ENCODE data around the gene PPM1K. TPM values are rescaled to one million over a fixed set of nuclear protein-coding genes. Genes with fewer than 3 reads are reported as not detected.

The PPM1K gene
- polyA plus RNA-seq, 4 donors, result 1.6 to 9.2 (median 3.8) TPM

DNA sequence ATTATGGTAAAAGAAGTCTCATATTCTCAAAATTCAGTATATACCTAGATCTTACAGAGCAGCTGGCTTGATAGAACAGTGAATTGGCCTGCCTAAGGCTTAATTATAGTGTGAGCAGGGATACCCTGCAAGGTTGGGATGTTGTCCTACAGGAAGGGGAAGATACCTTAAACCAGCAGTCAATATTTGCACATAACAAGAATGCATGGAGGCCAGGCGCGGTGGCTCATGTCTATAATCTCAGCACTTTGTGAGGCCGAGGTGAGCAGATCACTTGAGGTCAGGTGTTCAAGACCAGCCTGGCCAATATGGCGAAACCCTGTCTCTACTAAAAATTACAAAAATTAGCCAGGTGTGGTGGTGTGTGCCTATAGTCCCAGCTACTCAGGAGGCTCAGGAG, 67.2 kb downstream of the PPM1K start:
- 89 to 95% (median 89%) methylated on average over 4 of the region's 4 CpGs for WGBS, 3 donors
- Histone ChIP-seq H3K4me1 (ENCODE audit: control insufficient read depth in 3 of 3, insufficient read depth in 2 of 3, low read depth in 1 of 3, low read length in 2 of 3) (peaks cover 0 to 2% (median 0%) of the 10 kb centered on the region in 3 donors), H3K36me3 (ENCODE audit: control insufficient read depth in 3 of 3, insufficient read depth in 2 of 3, low read depth in 1 of 3, low read length in 3 of 3) (no peaks in the 10 kb centered on the region), H3K27ac (ENCODE audit: low read depth in 1 of 3, low read length in 2 of 3) (no peak overlapping the region), H3K9me3 (ENCODE audit: control insufficient read depth in 2 of 2, insufficient read depth in 1 of 2, low read depth in 1 of 2, low read length in 1 of 2) (no peaks in the 10 kb centered on the region), H3K4me3 (ENCODE audit: low read depth in 1 of 3, low read length in 3 of 3) (no peak overlapping the region), H3K27me3 (ENCODE audit: control insufficient read depth in 3 of 3, insufficient read depth in 3 of 3, low read length in 3 of 3) (no peaks in the 10 kb centered on the region)
- no peak for DNase-seq
- FAIRE-seq, result no peak

DNA sequence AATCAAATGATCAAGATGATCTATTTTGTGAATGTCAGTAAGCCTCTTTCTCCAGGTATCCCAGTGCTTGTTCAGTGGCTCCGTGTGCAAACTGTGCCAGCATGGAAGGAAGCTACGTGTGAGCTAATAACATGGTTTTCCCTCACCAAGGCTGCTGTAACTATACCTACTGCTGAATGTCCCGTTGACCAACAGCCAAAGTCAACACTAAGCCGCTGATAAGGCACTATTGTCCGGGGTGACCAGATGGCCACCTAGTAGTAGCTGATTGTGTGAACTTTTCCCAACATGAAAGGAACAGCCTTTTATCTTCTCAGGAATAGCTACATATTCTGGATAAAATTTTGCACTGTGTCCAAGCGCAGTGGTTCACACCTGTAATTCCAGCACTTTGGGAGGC, 68.0 kb downstream of the PPM1K start:
- WGBS, 3 donors, result 46 to 73% (median 53%) methylated on average over 6 of the region's 6 CpGs
- no peak overlapping the region for H3K4me3 ChIP-seq (ENCODE audit: low read depth in 1 of 3, low read length in 3 of 3)
- no peaks in the 10 kb centered on the region for H3K27me3 ChIP-seq (ENCODE audit: control insufficient read depth in 3 of 3, insufficient read depth in 3 of 3, low read length in 3 of 3)
- H3K9me3 ChIP-seq (ENCODE audit: control insufficient read depth in 2 of 2, insufficient read depth in 1 of 2, low read depth in 1 of 2, low read length in 1 of 2), result no peaks in the 10 kb centered on the region
- DNase-seq (peak in 1 of 2 donors; percentile 14), FAIRE-seq (no peak)
- H3K4me1 ChIP-seq (ENCODE audit: control insufficient read depth in 3 of 3, insufficient read depth in 2 of 3, low read depth in 1 of 3, low read length in 2 of 3), result peaks cover 0 to 2% (median 0%) of the 10 kb centered on the region in 3 donors
- H3K27ac ChIP-seq (ENCODE audit: low read depth in 1 of 3, low read length in 2 of 3), result no peak overlapping the region
- H3K36me3 ChIP-seq (ENCODE audit: control insufficient read depth in 3 of 3, insufficient read depth in 2 of 3, low read depth in 1 of 3, low read length in 3 of 3), result no peaks in the 10 kb centered on the region

DNA sequence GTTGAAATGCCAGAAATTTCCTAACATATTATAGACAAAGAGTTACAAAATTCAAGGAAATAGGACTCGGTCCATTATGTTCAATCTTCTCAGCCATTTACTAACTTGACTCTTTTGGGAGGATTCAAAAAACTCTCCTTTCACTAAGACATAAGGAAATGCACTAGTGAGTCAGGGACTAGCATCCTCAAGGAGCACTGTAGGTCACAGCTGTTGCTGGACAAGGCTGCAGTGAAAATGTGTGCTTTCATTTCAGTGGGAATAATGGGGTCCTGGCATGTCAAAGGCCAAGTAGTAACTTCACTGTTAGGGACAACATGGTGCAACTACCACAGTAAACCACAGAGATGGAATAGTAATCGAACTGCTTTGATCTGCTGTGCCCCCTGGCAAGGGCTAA, 69.0 kb downstream of the PPM1K start:
- H3K27ac ChIP-seq (ENCODE audit: low read depth in 1 of 3, low read length in 2 of 3), result no peak overlapping the region
- no peaks in the 10 kb centered on the region for H3K9me3 ChIP-seq (ENCODE audit: control insufficient read depth in 2 of 2, insufficient read depth in 1 of 2, low read depth in 1 of 2, low read length in 1 of 2)
- no peaks in the 10 kb centered on the region for H3K36me3 ChIP-seq (ENCODE audit: control insufficient read depth in 3 of 3, insufficient read depth in 2 of 3, low read depth in 1 of 3, low read length in 3 of 3)
- no peak overlapping the region for H3K4me3 ChIP-seq (ENCODE audit: low read depth in 1 of 3, low read length in 3 of 3)
- WGBS, 3 donors, result 71 to 83% (median 80%) methylated on average over 2 of the region's 2 CpGs
- peaks cover 0 to 2% (median 0%) of the 10 kb centered on the region in 3 donors for H3K4me1 ChIP-seq (ENCODE audit: control insufficient read depth in 3 of 3, insufficient read depth in 2 of 3, low read depth in 1 of 3, low read length in 2 of 3)
- H3K27me3 ChIP-seq (ENCODE audit: control insufficient read depth in 3 of 3, insufficient read depth in 3 of 3, low read length in 3 of 3), result no peaks in the 10 kb centered on the region
- FAIRE-seq (no peak), DNase-seq (no peak)

DNA sequence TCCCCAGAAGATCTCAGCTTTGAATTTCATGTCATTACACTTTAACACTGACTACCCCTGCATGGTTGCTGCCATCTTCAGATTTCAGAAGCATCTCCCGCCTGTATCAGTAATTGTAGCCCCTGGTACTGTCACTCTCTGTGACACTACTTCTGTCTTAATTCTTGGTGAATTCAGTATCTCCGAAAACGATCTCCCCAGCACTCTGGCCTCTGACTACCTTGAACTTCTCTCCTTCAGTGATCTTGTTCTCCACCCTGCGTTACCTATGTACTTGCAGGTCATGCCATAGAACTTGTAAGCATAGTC, 72.2 kb downstream of the PPM1K start:
- Histone ChIP-seq H3K4me3 (ENCODE audit: low read depth in 1 of 3, low read length in 3 of 3) (no peak overlapping the region), H3K9me3 (ENCODE audit: control insufficient read depth in 2 of 2, insufficient read depth in 1 of 2, low read depth in 1 of 2, low read length in 1 of 2) (no peaks in the 10 kb centered on the region), H3K36me3 (ENCODE audit: control insufficient read depth in 3 of 3, insufficient read depth in 2 of 3, low read depth in 1 of 3, low read length in 3 of 3) (no peaks in the 10 kb centered on the region), H3K4me1 (ENCODE audit: control insufficient read depth in 3 of 3, insufficient read depth in 2 of 3, low read depth in 1 of 3, low read length in 2 of 3) (no peaks in the 10 kb centered on the region), H3K27ac (ENCODE audit: low read depth in 1 of 3, low read length in 2 of 3) (no peak overlapping the region), H3K27me3 (ENCODE audit: control insufficient read depth in 3 of 3, insufficient read depth in 3 of 3, low read length in 3 of 3) (no peaks in the 10 kb centered on the region)
- whole genome bisulfite sequencing, 3 donors, result 39 to 56% (median 47%) methylated on average over 4 of the region's 4 CpGs
- FAIRE-seq (no peak), DNase-seq (no peak)

DNA sequence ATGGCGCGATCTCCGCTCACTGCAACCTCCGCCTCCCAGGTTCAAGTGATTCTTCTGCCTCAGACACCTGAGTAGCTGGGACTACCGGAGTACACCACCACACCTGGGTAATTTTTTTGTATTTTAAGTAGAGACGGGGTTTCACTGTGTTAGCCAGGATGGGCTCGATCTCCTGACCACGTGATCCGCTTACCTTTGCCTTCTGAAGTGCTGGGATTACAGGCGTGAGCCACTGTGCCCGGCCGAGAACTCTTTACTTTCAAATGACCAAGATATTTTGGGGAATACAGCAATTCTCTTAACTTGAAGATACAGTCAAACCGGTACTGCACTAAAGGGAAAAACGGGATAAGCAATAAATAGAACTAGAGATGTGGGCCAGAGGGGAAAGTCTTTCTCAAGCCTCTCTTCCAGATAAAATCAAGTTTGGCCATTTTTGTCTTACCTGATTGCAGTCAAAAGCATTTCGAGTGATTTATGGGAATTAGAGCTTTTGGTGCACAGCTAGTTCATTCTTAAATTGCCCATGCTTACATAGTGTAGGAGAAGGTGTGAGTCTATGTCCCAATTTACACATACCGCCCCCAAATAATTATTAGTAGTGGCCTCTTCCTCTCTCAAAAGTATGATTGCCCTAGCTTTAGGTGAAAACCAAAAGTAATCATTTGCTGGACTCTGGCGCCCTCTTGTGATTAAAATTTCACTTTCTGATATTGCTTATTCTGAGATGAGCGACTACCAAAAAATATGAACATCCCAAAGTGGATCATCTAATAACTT, 72.7 kb downstream of the PPM1K start:
- no peaks in the 10 kb centered on the region for H3K4me1 ChIP-seq (ENCODE audit: control insufficient read depth in 3 of 3, insufficient read depth in 2 of 3, low read depth in 1 of 3, low read length in 2 of 3)
- H3K27me3 ChIP-seq (ENCODE audit: control insufficient read depth in 3 of 3, insufficient read depth in 3 of 3, low read length in 3 of 3), result no peaks in the 10 kb centered on the region
- H3K27ac ChIP-seq (ENCODE audit: low read depth in 1 of 3, low read length in 2 of 3), result no peak overlapping the region
- no peaks in the 10 kb centered on the region for H3K9me3 ChIP-seq (ENCODE audit: control insufficient read depth in 2 of 2, insufficient read depth in 1 of 2, low read depth in 1 of 2, low read length in 1 of 2)
- WGBS, 3 donors, result 57 to 64% (median 60%) methylated on average over 18 of the region's 18 CpGs
- no peak overlapping the region for H3K4me3 ChIP-seq (ENCODE audit: low read depth in 1 of 3, low read length in 3 of 3)
- FAIRE-seq (no peak), DNase-seq (peak; percentile 70 to 71)
- H3K36me3 ChIP-seq (ENCODE audit: control insufficient read depth in 3 of 3, insufficient read depth in 2 of 3, low read depth in 1 of 3, low read length in 3 of 3), result no peaks in the 10 kb centered on the region

DNA sequence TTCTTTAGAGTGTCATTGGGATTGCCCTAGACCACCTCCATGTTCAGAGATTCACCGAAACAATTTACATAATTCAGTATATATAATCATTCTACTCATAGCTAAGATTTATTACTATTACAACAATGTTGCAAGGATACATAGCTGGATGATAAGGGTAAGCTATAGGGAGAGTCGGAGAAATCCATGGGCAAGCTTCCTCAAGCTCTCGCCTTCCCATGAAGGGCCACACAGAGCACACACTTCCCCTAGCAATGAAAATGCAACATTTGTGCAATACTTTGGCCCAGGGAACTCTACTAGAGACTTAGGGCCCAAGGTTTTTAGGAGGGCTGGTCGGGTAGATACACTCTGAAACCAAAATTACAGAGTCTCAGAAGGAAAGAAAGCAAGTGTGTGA, 76.2 kb downstream of the PPM1K start:
- no peak overlapping the region for H3K27ac ChIP-seq (ENCODE audit: low read depth in 1 of 3, low read length in 2 of 3)
- no peaks in the 10 kb centered on the region for H3K4me1 ChIP-seq (ENCODE audit: control insufficient read depth in 3 of 3, insufficient read depth in 2 of 3, low read depth in 1 of 3, low read length in 2 of 3)
- FAIRE-seq (no peak), DNase-seq (no peak)
- no peaks in the 10 kb centered on the region for H3K36me3 ChIP-seq (ENCODE audit: control insufficient read depth in 3 of 3, insufficient read depth in 2 of 3, low read depth in 1 of 3, low read length in 3 of 3)
- 60 to 74% (median 73%) methylated on average over 4 of the region's 4 CpGs for WGBS, 3 donors
- H3K9me3 ChIP-seq (ENCODE audit: control insufficient read depth in 2 of 2, insufficient read depth in 1 of 2, low read depth in 1 of 2, low read length in 1 of 2), result no peaks in the 10 kb centered on the region
- no peak overlapping the region for H3K4me3 ChIP-seq (ENCODE audit: low read depth in 1 of 3, low read length in 3 of 3)
- no peaks in the 10 kb centered on the region for H3K27me3 ChIP-seq (ENCODE audit: control insufficient read depth in 3 of 3, insufficient read depth in 3 of 3, low read length in 3 of 3)

Other genes starting within 250 kb of the PPM1K start
- 10 to 100 TPM in 3 of 4 donors, 1 to 10 TPM in 1; 6.5 to 37.6 (median 23.6) TPM for gene ABCG2, start 125.9 kb downstream of the PPM1K start, polyA plus RNA-seq
- gene HERC6, start 94.3 kb upstream of the PPM1K start, polyA plus RNA-seq, result 10 to 100 TPM in 1 of 4 donors, 1 to 10 TPM in 3; 4.9 to 13.1 (median 7.7) TPM
- gene HERC5, start 172.6 kb upstream of the PPM1K start, polyA plus RNA-seq, result 1 to 10 TPM; 2.0 to 4.3 (median 2.8) TPM
- 100 to 1,000 TPM in 1 of 4 donors, 10 to 100 TPM in 3; 92.4 to 114 (median 96.2) TPM for gene PYURF, start 239.2 kb upstream of the PPM1K start, polyA plus RNA-seq